ENCODE results near the gene PHAX. TPM values are rescaled to one million over a fixed set of nuclear protein-coding genes. Genes with fewer than 3 reads are reported as not detected.

Gene PHAX
- total RNA-seq, 6 experiments from 2014 or later: 11.0 to 24.6 (median 19.4) TPM

DNA sequence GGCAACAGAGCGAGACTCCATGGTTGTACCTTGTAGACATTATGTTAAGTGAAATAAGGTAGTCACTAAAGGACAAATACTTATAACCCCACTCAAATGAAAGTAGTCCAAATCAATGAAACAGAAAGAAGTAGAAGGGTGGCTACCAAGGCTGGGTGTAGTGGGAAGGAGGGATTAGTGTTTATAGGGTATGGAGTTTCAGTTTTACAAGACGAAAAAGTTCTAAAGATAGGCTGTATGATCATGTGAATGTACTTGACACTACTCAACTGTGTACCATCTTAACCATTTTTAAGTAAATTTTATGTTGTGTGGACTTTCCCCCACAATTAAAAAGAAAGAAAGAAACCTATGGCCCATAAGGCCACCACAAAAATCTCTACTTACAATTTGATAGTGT, 37.9 kb upstream of the PHAX start:
- intact Hi-C loops (cut with DNase I): no loop called here
- H3K9me3 ChIP-seq: no peaks in the 10 kb centered on the region
- 72% methylated on average over 2 of the region's 2 CpGs for WGBS (ENCODE audit: insufficient coverage, low coverage, low lambda C conversion rate, missing lambda C conversion rate)
- no peaks in the 10 kb centered on the region for H3K27me3 ChIP-seq
- peaks cover 0 to 49% (median 5%) of the 10 kb centered on the region in 4 donors for H3K36me3 ChIP-seq
- DNase-seq: no peak
- peaks cover 0 to 6% (median 0%) of the 10 kb centered on the region in 4 donors for H3K4me1 ChIP-seq
- no peak overlapping the region for H3K27ac ChIP-seq
- no peak overlapping the region for H3K4me3 ChIP-seq
- ATAC-seq: no peak
- TF ChIP-seq, protein P1, sequence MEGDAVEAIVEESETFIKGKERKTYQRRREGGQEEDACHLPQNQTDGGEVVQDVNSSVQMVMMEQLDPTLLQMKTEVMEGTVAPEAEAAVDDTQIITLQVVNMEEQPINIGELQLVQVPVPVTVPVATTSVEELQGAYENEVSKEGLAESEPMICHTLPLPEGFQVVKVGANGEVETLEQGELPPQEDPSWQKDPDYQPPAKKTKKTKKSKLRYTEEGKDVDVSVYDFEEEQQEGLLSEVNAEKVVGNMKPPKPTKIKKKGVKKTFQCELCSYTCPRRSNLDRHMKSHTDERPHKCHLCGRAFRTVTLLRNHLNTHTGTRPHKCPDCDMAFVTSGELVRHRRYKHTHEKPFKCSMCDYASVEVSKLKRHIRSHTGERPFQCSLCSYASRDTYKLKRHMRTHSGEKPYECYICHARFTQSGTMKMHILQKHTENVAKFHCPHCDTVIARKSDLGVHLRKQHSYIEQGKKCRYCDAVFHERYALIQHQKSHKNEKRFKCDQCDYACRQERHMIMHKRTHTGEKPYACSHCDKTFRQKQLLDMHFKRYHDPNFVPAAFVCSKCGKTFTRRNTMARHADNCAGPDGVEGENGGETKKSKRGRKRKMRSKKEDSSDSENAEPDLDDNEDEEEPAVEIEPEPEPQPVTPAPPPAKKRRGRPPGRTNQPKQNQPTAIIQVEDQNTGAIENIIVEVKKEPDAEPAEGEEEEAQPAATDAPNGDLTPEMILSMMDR (IDR thresholded peaks at IDR 0.05): no peak
- TF ChIP-seq POLR2A (IDR thresholded peaks at IDR 0.05): no peak

DNA sequence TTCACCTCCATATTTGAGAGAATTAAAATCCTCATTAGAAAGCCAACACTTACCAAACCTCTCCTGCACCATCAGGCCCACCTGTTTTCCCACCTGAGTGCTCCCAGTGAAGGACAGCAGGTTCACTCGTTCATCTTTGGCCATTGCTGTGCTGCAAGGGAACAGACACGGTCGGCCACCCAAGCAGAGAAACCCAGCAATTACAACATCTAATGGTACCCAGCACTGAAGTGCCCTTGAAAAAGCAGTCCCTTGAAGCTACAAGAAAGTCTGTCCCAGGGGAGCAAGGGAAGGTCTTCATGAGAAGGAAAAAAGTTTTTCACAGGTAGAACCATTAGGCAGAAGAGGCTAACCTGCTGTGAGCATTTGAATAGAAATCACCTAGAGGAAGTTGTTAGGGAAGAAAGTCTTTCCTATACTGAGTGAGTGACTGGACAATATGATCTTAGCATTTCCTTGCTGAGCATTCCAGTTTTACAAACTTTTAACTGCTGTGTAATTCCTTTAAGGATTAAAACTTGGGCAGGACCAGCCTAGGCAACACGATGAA, 32.5 kb upstream of the PHAX start:
- 82% methylated on average over 4 of the region's 4 CpGs for WGBS (ENCODE audit: insufficient coverage, low coverage, low lambda C conversion rate, missing lambda C conversion rate)

DNA sequence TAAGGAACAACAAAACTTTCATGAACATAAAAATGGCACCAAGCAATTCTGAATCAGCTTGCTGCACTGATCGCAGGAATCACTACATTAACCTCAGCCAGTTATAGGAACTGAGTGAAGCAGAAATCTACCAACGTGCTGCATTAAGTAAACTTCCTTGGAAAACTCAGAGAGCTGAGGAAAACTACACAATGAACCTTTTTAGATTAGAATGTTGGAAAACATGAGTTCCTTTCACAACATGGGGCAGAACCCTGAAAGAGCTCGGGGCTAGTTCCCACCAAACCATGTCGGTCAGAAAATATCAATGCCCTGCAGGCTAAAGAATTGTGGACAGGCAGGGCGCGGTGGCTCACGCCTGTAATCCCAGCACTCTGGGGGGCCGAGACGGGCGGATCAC, 25.1 kb upstream of the PHAX start:
- H3K27me3 ChIP-seq: no peaks in the 10 kb centered on the region
- no peak overlapping the region for H3K27ac ChIP-seq
- TF ChIP-seq POLR2A (IDR thresholded peaks at IDR 0.05): no peak
- TF ChIP-seq, protein P1 (IDR thresholded peaks at IDR 0.05): no peak
- H3K4me1 ChIP-seq: peaks cover 0 to 12% (median 4%) of the 10 kb centered on the region in 4 donors
- WGBS (ENCODE audit: insufficient coverage, low coverage, low lambda C conversion rate, missing lambda C conversion rate): 87% methylated on average over 5 of the region's 10 CpGs
- no peaks in the 10 kb centered on the region for H3K9me3 ChIP-seq
- peaks cover 0 to 49% (median 2%) of the 10 kb centered on the region in 4 donors for H3K36me3 ChIP-seq
- DNase-seq (no peak), ATAC-seq (no peak)
- no peak overlapping the region for H3K4me3 ChIP-seq
- intact Hi-C loops (cut with DNase I): no loop called here

More for the DNA sequence above, 32.5 kb upstream of the PHAX start:
- no peaks in the 10 kb centered on the region for H3K9me3 ChIP-seq
- no peak for DNase-seq
- no peak overlapping the region for H3K27ac ChIP-seq
- H3K4me1 ChIP-seq: peaks cover 0 to 6% (median 0%) of the 10 kb centered on the region in 4 donors
- H3K36me3 ChIP-seq: peaks cover 0 to 48% (median 9%) of the 10 kb centered on the region in 4 donors
- TF ChIP-seq, protein P1 (IDR thresholded peaks at IDR 0.05): no peak
- TF ChIP-seq POLR2A (IDR thresholded peaks at IDR 0.05): no peak
- no peak overlapping the region for H3K4me3 ChIP-seq
- intact Hi-C loops (cut with DNase I): no loop called here
- no peaks in the 10 kb centered on the region for H3K27me3 ChIP-seq
- ATAC-seq: no peak

DNA sequence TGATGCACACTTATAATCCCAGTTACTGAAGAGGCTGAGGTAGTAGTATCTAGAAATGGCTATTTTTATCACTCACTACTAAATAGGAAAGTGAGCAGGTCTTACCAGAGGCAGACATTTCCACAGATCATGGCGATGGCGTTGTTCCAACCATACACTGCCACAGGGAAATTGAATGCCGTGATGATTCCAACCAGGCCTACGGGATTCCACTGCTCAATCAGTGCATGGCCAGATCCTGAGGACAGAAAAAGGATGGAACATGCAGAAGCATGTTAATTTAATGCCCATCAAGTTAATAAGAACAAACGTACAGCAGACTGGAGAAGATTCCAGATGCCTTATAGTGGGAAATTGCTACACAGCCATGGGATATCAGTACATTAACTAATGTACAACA, 23.8 kb upstream of the PHAX start:
- Histone ChIP-seq H3K36me3 (peaks cover 0 to 56% (median 8%) of the 10 kb centered on the region in 4 donors), H3K27ac (no peak overlapping the region), H3K9me3 (no peaks in the 10 kb centered on the region), H3K4me3 (no peak overlapping the region), H3K4me1 (peaks cover 0 to 12% (median 4%) of the 10 kb centered on the region in 4 donors), H3K27me3 (no peaks in the 10 kb centered on the region)
- no peak for TF ChIP-seq POLR2A (IDR thresholded peaks at IDR 0.05)
- TF ChIP-seq, protein P1 (IDR thresholded peaks at IDR 0.05): no peak
- ATAC-seq (no peak), DNase-seq (no peak)
- intact Hi-C loops (cut with DNase I): no loop called here
- WGBS (ENCODE audit: insufficient coverage, low coverage, low lambda C conversion rate, missing lambda C conversion rate): 95% methylated on average over 5 of the region's 5 CpGs

Measured in right lobe of liver (tissue), 6 donors.